NCI-H446 treated with DMSO at 0.1 percent for 48 hours (cell line): ENCODE results near the gene STARD7.
A peak's percentile ranks its signal among the peaks of the same experiment; 100 is the strongest.
"Not testable (repeated sequence)": the region's sequence is repeated elsewhere in the genome, so short reads cannot be mapped to it uniquely, and the experiment has no call there.

Experiments used
- DNase-seq: peaks from one replicate; lab custom pipeline; 2025; lab: John Stamatoyannopoulos, UW

STARD7 gene

GRCh38 chr2:96148410-96149217 is 60.0 kb downstream of the STARD7 start:
- DNase-seq, result peak; percentile 17

- DNase-seq, result no peak
Measured at GRCh38 chr2:96147593-96148201, 60.9 kb downstream of the STARD7 start.

GRCh38 chr2:96146881-96147592 is 61.6 kb downstream of the STARD7 start:
- no peak for DNase-seq

DNA sequence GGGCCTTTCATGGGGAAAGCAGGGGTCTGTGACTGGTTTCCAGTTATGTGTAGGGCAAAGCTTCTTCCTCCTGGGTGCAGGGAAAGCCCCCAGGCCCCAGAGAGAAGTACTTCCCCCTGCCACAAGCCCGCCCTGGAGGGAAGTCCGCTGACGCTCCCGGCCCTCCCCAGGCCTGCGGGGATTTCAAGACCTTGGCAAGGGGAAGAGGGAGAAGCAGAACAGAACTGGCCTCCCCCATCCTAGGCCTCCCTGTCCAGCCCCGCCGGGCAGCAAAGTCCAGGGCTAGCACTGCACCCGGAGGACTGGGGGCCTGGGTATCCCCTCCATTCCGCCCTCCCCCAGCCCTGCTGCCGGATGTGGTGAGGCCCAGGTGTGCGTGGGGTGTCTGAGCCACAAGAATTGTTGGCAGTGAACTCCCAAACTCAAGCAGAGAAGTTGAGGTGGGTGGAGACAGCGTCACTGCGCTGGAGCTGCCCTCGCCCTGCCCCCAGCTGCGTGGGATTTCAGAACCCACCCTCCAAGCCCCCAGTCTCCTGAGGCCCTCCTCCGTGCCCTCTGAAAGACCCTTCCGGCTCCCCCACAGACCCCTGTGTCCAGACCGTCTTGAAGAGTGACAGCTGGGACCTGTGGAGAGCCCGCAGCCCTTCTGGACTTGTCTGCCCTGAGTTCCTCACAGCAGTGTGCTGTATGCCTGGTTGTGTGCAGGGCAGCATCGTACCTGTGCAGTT is 62.3 kb downstream of the STARD7 start:
- DNase-seq, result no peak

- no peak for DNase-seq
Measured at GRCh38 chr2:96145848-96146152, 62.8 kb downstream of the STARD7 start.

DNA sequence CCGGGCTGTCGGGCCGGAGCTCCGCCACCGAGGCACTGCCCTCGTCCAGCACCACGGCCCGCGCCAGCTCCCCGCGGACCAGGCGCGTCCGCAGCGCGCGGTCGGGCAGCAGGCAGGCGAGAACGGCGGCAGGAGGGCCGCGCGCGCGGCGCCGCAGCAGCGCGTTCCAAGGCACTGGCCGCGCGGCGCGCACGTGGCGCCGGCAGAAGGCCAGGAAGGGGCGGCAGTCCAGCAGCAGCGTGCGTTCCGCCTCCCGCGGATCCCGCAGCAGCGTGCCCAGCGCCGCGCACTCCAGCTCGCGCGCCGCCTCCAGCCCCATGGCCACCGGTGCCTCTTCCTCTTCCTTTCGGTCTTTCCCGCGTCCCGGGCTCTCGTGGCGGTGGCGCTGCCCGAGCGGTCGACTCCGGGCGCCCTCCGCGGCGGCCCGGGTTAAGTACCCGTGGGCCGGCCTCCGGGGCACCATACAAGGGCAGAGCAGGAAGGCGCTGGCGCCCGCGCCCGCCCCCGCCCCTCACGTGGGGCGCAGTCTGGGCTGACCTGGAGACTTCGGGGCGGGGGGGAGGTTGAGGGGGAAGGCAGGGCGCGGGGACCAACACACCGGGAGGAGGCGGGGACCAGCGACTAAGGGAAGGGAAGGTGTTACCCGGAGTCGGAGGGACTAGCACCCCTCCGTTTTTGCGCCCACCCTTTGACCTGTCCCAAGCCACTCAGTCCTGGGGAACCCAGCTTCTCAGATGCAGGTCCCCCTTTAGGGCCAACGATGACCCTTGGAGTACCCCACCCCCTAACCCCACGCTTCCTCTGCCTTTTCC is 63.4 kb downstream of the STARD7 start, which contains the start of gene DUSP2:
Gene DUSP2 (minus strand): TSS at position 405 of the 812 bp plus-strand sequence. CDS start 86 bp downstream, at position 319.
- no peak for DNase-seq

- DNase-seq, result no peak
Measured at GRCh38 chr2:96144481-96145035, 64.1 kb downstream of the STARD7 start.

GRCh38 chr2:96143848-96144480 is 64.7 kb downstream of the STARD7 start:
- DNase-seq, result no peak

GRCh38 chr2:96143231-96143847 is 65.3 kb downstream of the STARD7 start:
- DNase-seq, result no peak

- DNase-seq, result no peak
Measured at GRCh38 chr2:96142217-96143113, 66.2 kb downstream of the STARD7 start.

DNA sequence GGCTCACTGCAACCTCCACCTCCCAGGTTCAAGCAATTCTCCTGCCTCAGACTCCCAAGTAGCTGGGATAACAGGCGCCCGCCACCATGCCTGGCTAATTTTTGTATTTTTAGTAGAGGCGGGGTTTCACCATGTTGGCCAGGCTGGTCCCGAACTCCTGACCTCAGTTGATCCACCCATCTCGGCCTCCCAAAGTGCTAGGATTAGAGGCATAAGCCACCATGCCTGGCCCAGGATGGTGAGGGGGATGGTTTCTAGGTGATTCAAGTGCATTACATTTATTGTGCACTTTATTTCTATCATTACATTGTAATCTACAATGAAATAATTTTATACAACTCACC is 67.0 kb downstream of the STARD7 start:
- DNase-seq, result not testable (repeated sequence)

- no peak for DNase-seq
Measured at GRCh38 chr2:96140941-96141623, 67.5 kb downstream of the STARD7 start.

DNA sequence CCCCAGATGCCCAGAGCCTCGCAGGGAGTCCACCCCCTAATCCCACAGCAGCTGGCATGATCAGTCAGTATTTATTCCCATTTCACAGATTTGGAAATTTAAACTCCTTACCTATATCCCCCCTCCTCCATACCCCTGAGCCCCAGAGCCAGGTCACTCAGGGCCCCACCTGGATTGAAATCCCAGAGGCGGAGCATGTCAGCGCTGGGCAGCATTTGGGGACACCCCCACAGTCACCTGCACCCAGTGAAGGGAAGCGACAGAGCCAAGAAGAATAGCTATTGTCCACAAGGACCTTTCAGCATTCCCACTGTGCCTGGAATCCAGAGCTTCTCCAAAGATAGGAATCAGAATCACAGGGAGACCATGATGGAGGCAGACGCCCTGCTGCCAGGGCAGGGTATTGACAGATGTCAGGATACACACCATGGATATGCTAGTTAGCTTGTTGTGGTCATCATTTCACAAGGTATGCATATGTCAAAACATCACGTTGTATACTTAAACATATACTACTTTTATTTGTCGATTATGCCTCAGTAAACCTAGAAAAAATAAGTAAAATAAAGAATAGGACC is 69.4 kb downstream of the STARD7 start:
- no peak for DNase-seq

DNA sequence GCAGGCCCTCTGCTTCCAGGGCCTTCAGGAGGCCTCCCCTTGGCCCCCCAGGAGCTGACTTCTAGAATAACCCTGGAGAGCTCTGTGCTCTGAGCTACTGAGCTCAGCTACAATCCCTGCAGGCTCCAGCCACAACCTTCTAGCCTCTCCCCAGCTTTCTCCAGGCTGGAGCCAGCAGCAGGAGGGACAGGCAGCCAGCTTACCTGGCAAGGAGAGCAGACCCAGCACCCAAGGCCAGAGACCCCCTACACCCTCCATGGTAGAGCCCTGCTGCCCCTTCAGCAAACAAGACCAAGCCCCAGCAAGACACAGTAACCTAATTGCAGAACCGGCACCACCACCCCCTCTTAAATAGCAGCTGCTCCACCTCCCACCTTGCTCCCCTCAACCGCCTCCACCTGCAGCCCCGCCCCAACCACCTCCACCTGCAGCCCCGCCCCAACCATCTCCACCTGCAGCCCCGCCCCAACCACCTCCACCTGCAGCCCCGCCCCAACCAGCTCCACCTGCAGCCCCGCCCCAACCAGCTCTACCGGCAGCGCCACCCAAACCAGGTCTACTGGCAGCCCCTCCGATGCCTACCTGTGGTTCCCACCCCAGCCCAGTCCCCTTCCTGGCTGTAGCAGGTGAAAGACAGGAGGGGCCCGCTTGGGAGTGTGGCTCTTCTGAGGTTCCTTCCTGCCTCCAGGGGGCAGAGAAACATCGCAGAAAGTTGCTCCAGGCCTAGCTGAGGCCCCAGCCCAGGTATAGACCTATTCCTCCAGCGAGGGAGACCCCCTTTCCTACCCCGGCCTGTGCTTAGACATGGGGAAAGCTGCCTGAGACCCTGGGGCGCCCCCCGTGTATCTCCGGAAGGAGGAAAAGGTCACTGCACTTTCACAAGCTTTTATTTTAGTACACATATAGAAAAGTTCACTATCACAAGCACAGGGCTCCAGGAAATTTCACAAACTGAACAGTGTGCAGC is 70.2 kb downstream of the STARD7 start, which contains the start of gene ASTL:
Gene ASTL (minus strand): TSS at position 324 of the 967 bp plus-strand sequence. CDS start 66 bp downstream, at position 258.
- DNase-seq, result no peak

- no peak for DNase-seq
Measured at GRCh38 chr2:96137321-96138178, 71.1 kb downstream of the STARD7 start.

- DNase-seq, result no peak
Measured at GRCh38 chr2:96136129-96136720, 72.4 kb downstream of the STARD7 start.
